WERI-Rb-1 (cell line): ENCODE results near the gene BEND3.
A peak's percentile ranks its signal among the peaks of the same experiment; 100 is the strongest.
"Not testable (repeated sequence)": the region's sequence is repeated elsewhere in the genome, so short reads cannot be mapped to it uniquely, and the experiment has no call there.

ENCODE experiments used
- DNase-seq: peaks from one replicate; pipeline ENCODE4 v3.0.0-alpha.2; 2020
- H3K27ac ChIP-seq: fragments of 250-450 bp; sonication (Bioruptor Pico); 2 replicates; pipeline ENCODE4 v1.5.1; 2020; ENCODE audit warnings: mild to moderate bottlenecking, moderate library complexity
- H3K27me3 ChIP-seq: fragments of 250-450 bp; sonication (Bioruptor Pico); 2 replicates; pipeline ENCODE4 v1.5.1; 2021; ENCODE audit warnings: mild to moderate bottlenecking, low read depth, moderate library complexity; ENCODE audit not compliant: insufficient read depth, severe bottlenecking
- H3K36me3 ChIP-seq: fragments of 250-450 bp; sonication (Bioruptor Pico); 2 replicates; pipeline ENCODE4 v1.5.1; 2020; ENCODE audit warnings: mild to moderate bottlenecking, moderate library complexity
- H3K4me3 ChIP-seq: 2 replicates; pipeline ENCODE4 v1.5.1; 2011; ENCODE audit warnings: low read depth, mild to moderate bottlenecking, control low read depth, low read length
- H3K9me3 ChIP-seq: fragments of 250-450 bp; sonication (Bioruptor Pico); 2 replicates; pipeline ENCODE4 v1.5.1; 2021; ENCODE audit warnings: mild to moderate bottlenecking, moderate library complexity; ENCODE audit not compliant: severe bottlenecking
- CTCF ChIP-seq: IDR thresholded peaks from 2 replicates; pipeline ENCODE4 v1.5.1; 2011; ENCODE audit warnings: low read depth, mild to moderate bottlenecking, control low read depth, inconsistent platforms, low read length

Gene BEND3

GRCh38 chr6:107114926-107115694 is at the start of gene BEND3:
TSS of gene BEND3 (minus strand) at chr6:107115515. CDS start at chr6:107099285, 16,230 bp downstream.
- peak within 1 kb of the TSS; percentile 73 for H3K4me3 ChIP-seq
- H3K36me3 ChIP-seq = no peaks in the 10 kb centered on the region; the same call in 1 of the 2 replicates
- no peaks in the 10 kb centered on the region for H3K27me3 ChIP-seq
- peak; percentile 52 for DNase-seq
- no peaks in the 10 kb centered on the region for H3K9me3 ChIP-seq
- H3K27ac ChIP-seq = peak within 1 kb of the TSS; percentile 99
- no peak for TF ChIP-seq CTCF

GRCh38 chr6:107164299-107164698 is 49.0 kb upstream of the BEND3 start:
- not testable (repeated sequence) for DNase-seq

GRCh38 chr6:107161521-107161920 is 46.2 kb upstream of the BEND3 start:
- Histone ChIP-seq H3K27me3 (no peaks in the 10 kb centered on the region), H3K27ac (no peak overlapping the region), H3K9me3 (no peaks in the 10 kb centered on the region), H3K36me3 (no peaks in the 10 kb centered on the region), H3K4me3 (no peak overlapping the region)
- TF ChIP-seq CTCF = no peak
- no peak for DNase-seq

More at GRCh38 chr6:107164299-107164698, 49.0 kb upstream of the BEND3 start:
- not testable (repeated sequence) for H3K4me3 ChIP-seq, H3K36me3 ChIP-seq, H3K27me3 ChIP-seq, H3K9me3 ChIP-seq, H3K27ac ChIP-seq

GRCh38 chr6:107156617-107157016 is 41.3 kb upstream of the BEND3 start:
- no peaks in the 10 kb centered on the region for H3K27me3 ChIP-seq
- DNase-seq = no peak
- H3K36me3 ChIP-seq = no peaks in the 10 kb centered on the region
- no peak overlapping the region for H3K4me3 ChIP-seq
- H3K27ac ChIP-seq = no peak overlapping the region
- TF ChIP-seq CTCF = no peak
- no peaks in the 10 kb centered on the region for H3K9me3 ChIP-seq

- Histone ChIP-seq H3K36me3 (no peaks in the 10 kb centered on the region), H3K9me3 (no peaks in the 10 kb centered on the region), H3K27ac (no peak overlapping the region), H3K4me3 (no peak overlapping the region), H3K27me3 (no peaks in the 10 kb centered on the region)
- TF ChIP-seq CTCF = no peak
- no peak for DNase-seq
Measured at GRCh38 chr6:107154801-107155160, 39.5 kb upstream of the BEND3 start.

GRCh38 chr6:107154131-107154800 is 39.0 kb upstream of the BEND3 start:
- DNase-seq = no peak
- Histone ChIP-seq H3K27ac (no peak overlapping the region), H3K4me3 (no peak overlapping the region), H3K36me3 (no peaks in the 10 kb centered on the region), H3K9me3 (no peaks in the 10 kb centered on the region), H3K27me3 (no peaks in the 10 kb centered on the region)
- TF ChIP-seq CTCF = no peak
